KMS-11 (cell line): ENCODE data around the gene PLEKHG1.

Experiments used
- H2AFZ ChIP-seq: fragments of 200-600 bp; sonication (generic); 2 replicates; pipeline ENCODE4 v1.6.1; 2016; ENCODE audit warnings: antibody characterized with exemption, mixed run types, low read depth
- H3K27ac ChIP-seq: fragments of 200-600 bp; sonication (generic); 2 replicates; pipeline ENCODE4 v1.6.1; 2016; ENCODE audit warnings: mild to moderate bottlenecking, mixed run types
- H3K27me3 ChIP-seq: fragments of 200-600 bp; sonication (generic); 2 replicates; pipeline ENCODE4 v1.6.1; 2017; ENCODE audit warnings: mild to moderate bottlenecking, low read depth, mixed run types, moderate library complexity; ENCODE audit not compliant: insufficient read depth
- H3K36me3 ChIP-seq: fragments of 200-600 bp; sonication (generic); 2 replicates; pipeline ENCODE4 v1.6.1; 2017; ENCODE audit warnings: mild to moderate bottlenecking, mixed run types; ENCODE audit not compliant: insufficient read depth
- H3K4me1 ChIP-seq: fragments of 200-600 bp; sonication (generic); 2 replicates; pipeline ENCODE4 v1.6.1; 2016; ENCODE audit warnings: mild to moderate bottlenecking, low read depth, mixed run types; ENCODE audit not compliant: poor library complexity, severe bottlenecking
- H3K4me2 ChIP-seq: fragments of 200-600 bp; sonication (generic); 2 replicates; pipeline ENCODE4 v1.7.0; 2016; ENCODE audit warnings: mild to moderate bottlenecking, mixed run types
- H3K4me3 ChIP-seq: fragments of 200-600 bp; sonication (generic); IDR thresholded peaks from 2 replicates; pipeline ENCODE4 v1.6.1; 2017; ENCODE audit warnings: low read depth, low read length, mixed read lengths; ENCODE audit not compliant: insufficient read depth
- H3K79me2 ChIP-seq: fragments of 200-600 bp; sonication (generic); 2 replicates; pipeline ENCODE4 v1.6.1; 2016; ENCODE audit warnings: low read depth, mixed run types; ENCODE audit not compliant: insufficient read depth
- H3K9ac ChIP-seq: fragments of 200-600 bp; sonication (generic); 2 replicates; pipeline ENCODE4 v1.6.1; 2016; ENCODE audit warnings: mild to moderate bottlenecking, mixed run types
- H4K20me1 ChIP-seq: fragments of 200-600 bp; sonication (generic); 2 replicates; pipeline ENCODE4 v1.6.1; 2016; ENCODE audit warnings: mild to moderate bottlenecking, mixed run types; ENCODE audit not compliant: insufficient read depth
- TF ChIP-seq, protein P1 (sequence below): fragments of 200-600 bp; sonication (generic); conservative IDR thresholded peaks from 2 replicates; pipeline ENCODE4 v1.6.1; 2017; ENCODE audit warnings: low read depth, mild to moderate bottlenecking, antibody characterized with exemption, low read length, moderate library complexity, mixed read lengths

The PLEKHG1 gene

DNA sequence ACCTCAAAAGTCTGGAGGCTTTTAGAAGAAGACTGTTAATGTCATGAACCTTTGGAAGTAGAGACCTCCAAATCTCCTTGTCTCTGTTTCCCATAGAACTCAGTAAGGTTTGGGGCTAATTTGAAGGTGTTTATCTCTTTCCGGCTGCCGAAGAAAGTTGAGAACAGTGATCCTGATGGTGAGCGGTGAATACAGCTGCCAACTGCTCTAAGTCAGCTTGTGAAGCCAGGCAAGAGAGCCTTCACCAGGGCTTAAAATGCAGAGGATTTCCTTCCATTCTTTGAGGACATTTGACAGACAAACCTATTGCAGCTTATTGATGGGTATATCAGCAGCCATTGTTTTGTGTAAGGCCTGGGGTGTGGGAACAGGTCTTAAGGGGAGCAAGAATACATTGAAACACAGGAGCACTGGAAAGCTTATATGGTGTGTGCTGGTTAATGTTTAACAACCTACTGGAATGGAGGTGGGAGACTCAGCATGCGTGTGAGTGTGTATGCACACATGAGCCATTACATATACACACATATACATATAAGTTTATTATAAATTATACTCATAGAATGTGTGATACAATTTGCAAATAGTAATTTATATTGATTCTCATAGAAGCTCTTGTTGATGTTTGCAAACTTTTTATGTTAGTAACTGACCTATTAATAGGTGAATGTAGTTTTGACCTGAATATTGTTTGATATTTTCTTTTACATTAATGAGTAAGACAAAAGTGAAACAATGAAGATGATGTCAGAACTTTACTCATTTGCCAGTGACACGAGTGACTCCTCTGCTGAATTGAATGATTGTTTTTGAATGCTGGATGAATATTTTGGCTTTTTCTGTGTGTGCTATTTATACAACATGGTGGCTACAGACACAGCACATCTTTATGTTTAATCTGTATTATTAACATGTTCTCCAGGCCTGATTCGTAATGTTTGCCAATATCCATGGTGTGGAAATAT, 18.1 kb downstream of the PLEKHG1 start:
- Histone ChIP-seq H2AFZ (no peak overlapping the region), H4K20me1 (no peaks in the 10 kb centered on the region), H3K4me3 (no peak overlapping the region), H3K4me1 (no peaks in the 10 kb centered on the region), H3K27me3 (no peaks in the 10 kb centered on the region), H3K4me2 (no peak overlapping the region), H3K9ac (no peak overlapping the region), H3K36me3 (no peaks in the 10 kb centered on the region), H3K79me2 (no peaks in the 10 kb centered on the region), H3K27ac (no peak overlapping the region)
- TF ChIP-seq, protein P1, sequence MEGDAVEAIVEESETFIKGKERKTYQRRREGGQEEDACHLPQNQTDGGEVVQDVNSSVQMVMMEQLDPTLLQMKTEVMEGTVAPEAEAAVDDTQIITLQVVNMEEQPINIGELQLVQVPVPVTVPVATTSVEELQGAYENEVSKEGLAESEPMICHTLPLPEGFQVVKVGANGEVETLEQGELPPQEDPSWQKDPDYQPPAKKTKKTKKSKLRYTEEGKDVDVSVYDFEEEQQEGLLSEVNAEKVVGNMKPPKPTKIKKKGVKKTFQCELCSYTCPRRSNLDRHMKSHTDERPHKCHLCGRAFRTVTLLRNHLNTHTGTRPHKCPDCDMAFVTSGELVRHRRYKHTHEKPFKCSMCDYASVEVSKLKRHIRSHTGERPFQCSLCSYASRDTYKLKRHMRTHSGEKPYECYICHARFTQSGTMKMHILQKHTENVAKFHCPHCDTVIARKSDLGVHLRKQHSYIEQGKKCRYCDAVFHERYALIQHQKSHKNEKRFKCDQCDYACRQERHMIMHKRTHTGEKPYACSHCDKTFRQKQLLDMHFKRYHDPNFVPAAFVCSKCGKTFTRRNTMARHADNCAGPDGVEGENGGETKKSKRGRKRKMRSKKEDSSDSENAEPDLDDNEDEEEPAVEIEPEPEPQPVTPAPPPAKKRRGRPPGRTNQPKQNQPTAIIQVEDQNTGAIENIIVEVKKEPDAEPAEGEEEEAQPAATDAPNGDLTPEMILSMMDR, result no peak

DNA sequence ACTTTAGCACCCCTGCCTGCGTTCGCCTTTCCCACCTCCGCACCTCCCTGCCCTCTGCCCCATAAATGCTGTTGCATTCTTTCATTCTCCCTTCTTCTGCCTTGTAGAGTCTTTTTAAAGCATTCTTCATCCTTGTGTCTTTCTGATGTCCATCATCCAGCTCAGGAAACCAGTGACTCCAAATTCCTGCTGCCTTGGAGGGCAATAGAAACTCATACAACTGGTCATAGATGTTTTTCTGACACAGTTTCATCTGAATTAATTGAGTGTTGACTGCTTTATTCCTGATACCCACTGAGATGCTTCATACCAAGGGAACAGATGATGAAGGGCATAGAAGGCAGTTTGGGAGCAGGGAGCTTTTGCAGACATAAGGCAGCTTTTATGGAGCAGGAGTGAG, 19.6 kb downstream of the PLEKHG1 start:
- Histone ChIP-seq H3K4me2 (no peak overlapping the region), H3K27ac (no peak overlapping the region), H3K4me3 (no peak overlapping the region), H3K79me2 (no peaks in the 10 kb centered on the region), H3K27me3 (no peaks in the 10 kb centered on the region), H4K20me1 (no peaks in the 10 kb centered on the region), H3K9ac (no peak overlapping the region), H3K36me3 (no peaks in the 10 kb centered on the region), H3K4me1 (no peaks in the 10 kb centered on the region), H2AFZ (no peak overlapping the region)
- TF ChIP-seq, protein P1, result no peak

DNA sequence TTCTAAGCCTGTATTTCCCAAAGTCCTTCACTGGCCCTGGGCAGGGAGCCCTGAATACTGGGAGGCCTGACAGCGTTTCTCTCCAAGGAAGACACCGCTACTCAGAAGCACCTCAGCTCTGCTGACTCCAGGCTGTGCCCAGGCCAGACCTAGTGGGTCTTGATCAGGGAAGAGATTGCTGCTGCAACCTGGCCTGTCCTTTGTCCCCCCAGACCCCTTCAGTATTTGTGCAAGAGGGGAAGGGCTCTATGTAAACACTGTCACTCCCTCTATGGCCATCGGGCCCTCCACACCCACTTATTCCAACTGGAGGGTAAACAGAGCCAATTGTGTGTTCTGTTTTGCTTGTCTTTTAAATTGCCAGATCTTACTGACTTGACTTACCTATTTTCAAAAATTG, 20.6 kb downstream of the PLEKHG1 start:
- Histone ChIP-seq H3K4me1 (no peaks in the 10 kb centered on the region), H3K4me3 (no peak overlapping the region), H3K79me2 (no peaks in the 10 kb centered on the region), H3K27ac (no peak overlapping the region), H3K9ac (no peak overlapping the region), H3K36me3 (no peaks in the 10 kb centered on the region), H3K27me3 (no peaks in the 10 kb centered on the region), H4K20me1 (no peaks in the 10 kb centered on the region), H2AFZ (no peak overlapping the region), H3K4me2 (no peak overlapping the region)
- TF ChIP-seq, protein P1, result no peak

DNA sequence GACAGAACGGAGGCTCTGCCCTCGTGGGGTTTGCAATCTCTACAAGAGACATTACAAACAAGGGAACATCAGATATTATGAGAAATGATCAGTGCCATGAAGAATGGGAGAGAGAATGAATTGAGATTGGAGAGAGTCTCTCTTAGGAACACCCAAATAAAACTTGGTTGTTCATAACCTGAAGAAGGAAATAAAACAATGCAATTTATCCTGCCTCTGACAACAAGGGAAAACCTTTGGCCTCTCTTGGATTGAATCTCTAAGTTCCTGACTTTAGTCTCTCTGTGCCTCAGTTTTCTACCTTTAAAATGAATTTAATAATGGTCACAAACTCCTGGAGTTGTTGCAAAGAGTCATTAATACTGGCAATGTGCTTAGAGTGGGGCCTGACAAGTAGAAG, 21.1 kb downstream of the PLEKHG1 start:
- no peak overlapping the region for H3K27ac ChIP-seq
- TF ChIP-seq, protein P1, result no peak
- no peak overlapping the region for H3K9ac ChIP-seq

More for the DNA sequence above, 21.1 kb downstream of the PLEKHG1 start:
- H3K79me2 ChIP-seq, result no peaks in the 10 kb centered on the region
- no peaks in the 10 kb centered on the region for H3K4me1 ChIP-seq
- H2AFZ ChIP-seq, result no peak overlapping the region
- H3K4me3 ChIP-seq, result no peak overlapping the region
- no peaks in the 10 kb centered on the region for H3K36me3 ChIP-seq
- no peaks in the 10 kb centered on the region for H4K20me1 ChIP-seq
- H3K4me2 ChIP-seq, result no peak overlapping the region
- H3K27me3 ChIP-seq, result no peaks in the 10 kb centered on the region
